SH-SY5Y (cell line): ENCODE measurements around the gene PPP1R14B.

Source experiments
- GATA2 ChIP-seq: IDR thresholded peaks from 2 replicates; pipeline ENCODE4 v1.6.1; 2011; ENCODE audit warnings: mild to moderate bottlenecking, low read depth, low read length
- GATA3 ChIP-seq: IDR thresholded peaks from 2 replicates; pipeline ENCODE4 v1.6.1; 2011; ENCODE audit warnings: low read depth, mild to moderate bottlenecking, low read length, moderate library complexity

DNA sequence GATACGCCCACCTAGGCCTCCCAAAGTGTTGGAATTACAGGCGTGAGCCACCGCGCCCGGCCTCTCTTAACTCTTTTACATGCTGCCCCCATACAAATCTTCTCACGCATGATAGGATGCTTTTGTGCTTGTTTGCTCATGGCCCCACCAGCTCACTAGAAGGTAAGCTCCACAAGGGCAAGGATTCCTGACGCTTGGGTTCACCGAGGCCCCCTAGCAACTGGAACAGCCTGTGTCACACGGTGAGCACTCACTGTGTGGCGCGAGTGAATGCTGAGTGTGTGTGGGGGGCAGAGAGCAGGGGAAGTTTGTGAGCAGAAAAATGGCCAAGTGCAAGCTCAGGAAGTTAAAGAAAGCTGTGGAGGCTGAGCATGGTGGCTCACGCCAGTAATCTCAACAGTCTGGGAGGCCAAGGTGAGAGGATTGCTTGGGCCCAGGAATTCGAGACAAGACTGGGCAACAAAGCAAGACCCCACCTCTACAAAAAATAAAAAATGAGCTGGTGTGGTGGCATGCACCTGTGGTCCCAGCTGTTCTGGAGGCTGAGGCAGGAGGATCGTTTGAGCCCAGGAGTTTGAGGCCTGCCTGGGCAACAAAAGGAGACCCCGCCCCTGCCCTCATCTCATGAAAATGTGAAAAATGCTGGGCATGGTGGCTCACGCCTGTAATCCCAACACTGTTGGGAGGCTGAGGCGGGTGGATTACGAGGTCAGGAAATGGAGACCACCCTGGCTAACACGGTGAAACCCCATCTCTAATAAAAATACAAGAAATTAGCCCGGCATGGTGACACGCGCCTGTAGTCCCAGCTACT, 35.4 kb upstream of the PPP1R14B start:
- TF ChIP-seq GATA2 (no peak), GATA3 (no peak)
